Neural cell (in vitro differentiated cells): ENCODE results near the gene RNF13. TPM values are rescaled to one million over a fixed set of nuclear protein-coding genes. Genes with fewer than 3 reads are reported as not detected.

Experiments
- H2AFZ ChIP-seq: fragments of 200-600, 300-800 bp; sonication (generic), shearing (Covaris generic); 2 replicates; pipeline ENCODE4 v1.6.0; 2014; ENCODE audit warnings: low read depth, mild to moderate bottlenecking, antibody characterized with exemption, low read length, moderate library complexity
- H3F3A ChIP-seq: fragments of 200-600 bp; shearing (Covaris generic); 2 replicates; pipeline ENCODE4 v1.6.1; 2016; ENCODE audit warnings: mild to moderate bottlenecking, moderate library complexity, mixed read lengths, antibody characterized with exemption, low read length; ENCODE audit not compliant: insufficient read depth, poor library complexity, severe bottlenecking
- H3K27ac ChIP-seq: fragments of 200-600, 300-800 bp; sonication (generic), shearing (Covaris generic); 2 replicates; pipeline ENCODE4 v1.5.1; 2014; ENCODE audit warnings: mild to moderate bottlenecking, low read length, moderate library complexity
- H3K27me3 ChIP-seq: fragments of 300-800, 200-600 bp; sonication (generic), shearing (Covaris generic); 2 replicates; pipeline ENCODE4 v1.6.0; 2014; ENCODE audit warnings: mild to moderate bottlenecking, low read depth, low read length, moderate library complexity; ENCODE audit not compliant: insufficient read depth
- H3K36me3 ChIP-seq: fragments of 300-800, 200-600 bp; sonication (generic), shearing (Covaris generic); 2 replicates; pipeline ENCODE4 v1.5.1; 2014; ENCODE audit warnings: mild to moderate bottlenecking, antibody characterized with exemption, low read length, moderate library complexity; ENCODE audit not compliant: insufficient read depth
- H3K4me2 ChIP-seq: fragments of 300-800, 200-600 bp; sonication (generic), shearing (Covaris generic); 2 replicates; pipeline ENCODE4 v1.6.0; 2014; ENCODE audit warnings: mild to moderate bottlenecking, low read length
- H3K4me3 ChIP-seq: fragments of 300-800, 200-600 bp; sonication (generic), shearing (Covaris generic); 2 replicates; pipeline ENCODE4 v1.5.1; 2014; ENCODE audit warnings: mild to moderate bottlenecking, low read length, moderate library complexity
- H3K79me2 ChIP-seq: fragments of 200-600 bp; shearing (Covaris generic); replicated peaks from 2 replicates; pipeline ENCODE4 v1.6.0; 2014; ENCODE audit warnings: mild to moderate bottlenecking, low read length, moderate library complexity; ENCODE audit not compliant: insufficient read depth
- H3K9ac ChIP-seq: fragments of 300-800, 200-600 bp; sonication (generic), shearing (Covaris generic); 2 replicates; pipeline ENCODE4 v1.6.1; 2016; ENCODE audit warnings: mild to moderate bottlenecking, low read length, mixed read lengths
- H3K9me2 ChIP-seq: fragments of 200-600 bp; shearing (Covaris generic); 2 replicates; pipeline ENCODE4 v1.6.1; 2016; ENCODE audit warnings: mild to moderate bottlenecking, low read length, mixed read lengths; ENCODE audit not compliant: insufficient read depth
- H3K9me3 ChIP-seq: fragments of 200-600, 300-800 bp; sonication (generic), shearing (Covaris generic); 2 replicates; pipeline ENCODE4 v1.6.1; 2016; ENCODE audit warnings: mild to moderate bottlenecking, mixed run types, low read length, moderate library complexity, mixed read lengths
- H4K20me1 ChIP-seq: fragments of 200-600 bp; shearing (Covaris generic); 2 replicates; pipeline ENCODE4 v1.6.1; 2016; ENCODE audit warnings: mild to moderate bottlenecking, mixed run types; ENCODE audit not compliant: insufficient read depth
- CTCF ChIP-seq: fragments of 450-650 bp; IDR thresholded peaks from 2 replicates; pipeline ENCODE4 v1.5.1; 2014; ENCODE audit warnings: antibody characterized with exemption, mild to moderate bottlenecking, moderate library complexity; ENCODE audit not compliant: poor library complexity, severe bottlenecking
- EP300 ChIP-seq: fragments of 450-650 bp; conservative IDR thresholded peaks from 2 replicates; pipeline ENCODE4 v1.6.1; 2014; ENCODE audit warnings: antibody characterized with exemption, mild to moderate bottlenecking, moderate library complexity; ENCODE audit not compliant: poor library complexity, severe bottlenecking
- EZH2 ChIP-seq: fragments of 200-600, 300-800 bp; shearing (Covaris generic), sonication (generic); IDR thresholded peaks from 2 replicates; pipeline ENCODE4 v1.6.1; 2014; ENCODE audit warnings: antibody characterized with exemption, low read length, borderline replicate concordance, mild to moderate bottlenecking; ENCODE audit not compliant: insufficient read depth, poor library complexity, severe bottlenecking
- MXI1 ChIP-seq: fragments of 450-650 bp; conservative IDR thresholded peaks from 2 replicates; pipeline ENCODE4 v1.6.1; 2014; ENCODE audit warnings: antibody characterized with exemption, mild to moderate bottlenecking; ENCODE audit not compliant: poor library complexity, severe bottlenecking
- POLR2AphosphoS5 ChIP-seq: IDR thresholded peaks from 2 replicates; pipeline ENCODE4 v1.6.1; 2012
- RAD21 ChIP-seq: fragments of 450-650 bp; conservative IDR thresholded peaks from 2 replicates; pipeline ENCODE4 v1.6.1; 2014; ENCODE audit warnings: antibody characterized with exemption, mild to moderate bottlenecking, moderate library complexity
- REST ChIP-seq: IDR thresholded peaks from 2 replicates; pipeline ENCODE4 v1.6.1; 2012; ENCODE audit warnings: borderline replicate concordance
- SMC3 ChIP-seq: fragments of 450-650 bp; conservative IDR thresholded peaks from 2 replicates; pipeline ENCODE4 v1.6.1; 2014; ENCODE audit warnings: antibody characterized with exemption, mild to moderate bottlenecking, moderate library complexity; ENCODE audit not compliant: poor library complexity
- TAF1 ChIP-seq: IDR thresholded peaks from 2 replicates; pipeline ENCODE4 v1.6.1; 2012; ENCODE audit warnings: low read depth
- polyA plus RNA-seq: library from polyadenylated mRNA; depleted of rRNA; stranded (reverse); fragments of >200 nt; gene quantifications from 2 replicates; pipeline ENCODE4 v1.2.3, GENCODE V29; 2014

RNF13 gene
- polyA plus RNA-seq, 1 donor from 2014 or later: 52.3 TPM

GRCh38 chr3:149894205-149894604 is 81.2 kb downstream of the RNF13 start:
- no peaks in the 10 kb centered on the region for H3K27me3 ChIP-seq
- H3K27ac ChIP-seq: no peak overlapping the region
- no peaks in the 10 kb centered on the region for H4K20me1 ChIP-seq
- H3K36me3 ChIP-seq: no peaks in the 10 kb centered on the region
- H3F3A ChIP-seq: no peaks in the 10 kb centered on the region
- no peak overlapping the region for H3K4me2 ChIP-seq
- no peaks in the 10 kb centered on the region for H3K9me2 ChIP-seq
- H3K9me3 ChIP-seq: no peaks in the 10 kb centered on the region
- no peak overlapping the region for H3K9ac ChIP-seq
- no peak overlapping the region for H2AFZ ChIP-seq
- no peak for TF ChIP-seq REST
- no peak for TF ChIP-seq TAF1
- no peak for TF ChIP-seq EP300
- no peak for TF ChIP-seq POLR2AphosphoS5
- no peak for TF ChIP-seq RAD21
- no peak for TF ChIP-seq SMC3
- no peak for TF ChIP-seq MXI1
- no peak overlapping the region for H3K4me3 ChIP-seq
- no peaks in the 10 kb centered on the region for H3K79me2 ChIP-seq

- no peak overlapping the region for H3K4me2 ChIP-seq
- no peak overlapping the region for H3K27ac ChIP-seq
- H3K9ac ChIP-seq: no peak overlapping the region
- no peaks in the 10 kb centered on the region for H3K27me3 ChIP-seq
- no peaks in the 10 kb centered on the region for H3K79me2 ChIP-seq
- H3F3A ChIP-seq: no peaks in the 10 kb centered on the region
- H3K9me2 ChIP-seq: no peaks in the 10 kb centered on the region
- no peak overlapping the region for H3K4me3 ChIP-seq
- no peaks in the 10 kb centered on the region for H3K36me3 ChIP-seq
- no peak overlapping the region for H2AFZ ChIP-seq
- H4K20me1 ChIP-seq: no peaks in the 10 kb centered on the region
- TF ChIP-seq EP300: no peak
- no peak for TF ChIP-seq REST
- TF ChIP-seq MXI1: no peak
- no peak for TF ChIP-seq POLR2AphosphoS5
- TF ChIP-seq TAF1: no peak
- TF ChIP-seq SMC3: no peak
- H3K9me3 ChIP-seq: no peaks in the 10 kb centered on the region
Observed at GRCh38 chr3:149895339-149895738, 82.3 kb downstream of the RNF13 start.

GRCh38 chr3:149895769-149896168 is 82.8 kb downstream of the RNF13 start:
- Histone ChIP-seq H3K9me2 (no peaks in the 10 kb centered on the region), H3K4me3 (no peak overlapping the region), H3K4me2 (no peak overlapping the region), H3K9ac (no peak overlapping the region), H3K27me3 (no peaks in the 10 kb centered on the region), H3F3A (no peaks in the 10 kb centered on the region), H2AFZ (no peak overlapping the region), H3K36me3 (no peaks in the 10 kb centered on the region), H3K9me3 (no peaks in the 10 kb centered on the region), H3K27ac (no peak overlapping the region), H4K20me1 (no peaks in the 10 kb centered on the region), H3K79me2 (no peaks in the 10 kb centered on the region)
- TF ChIP-seq TAF1 (no peak), EZH2 (no peak), EP300 (no peak), REST (no peak), CTCF (no peak), SMC3 (no peak), POLR2AphosphoS5 (no peak), RAD21 (no peak), MXI1 (no peak)
